ENCODE measurements around the gene TPRG1L. TPM values are rescaled to one million over a fixed set of nuclear protein-coding genes. Genes with fewer than 3 reads are reported as not detected.

TPRG1L gene
- total RNA-seq, 1 donor from 2014 or later = 33.7 TPM

- Mint-ChIP-seq H3K4me1 (ENCODE audit: low read depth, unreplicated experiment) (no peaks in the 10 kb centered on the region), H3K4me3 (ENCODE audit: unreplicated experiment) (no peak overlapping the region), H3K9me3 (ENCODE audit: unreplicated experiment) (no peaks in the 10 kb centered on the region), H3K27ac (ENCODE audit: unreplicated experiment) (no peak overlapping the region), H3K27me3 (ENCODE audit: low read depth, unreplicated experiment) (peaks cover 54% of the 10 kb centered on the region), H3K36me3 (ENCODE audit: low read depth, unreplicated experiment) (no peaks in the 10 kb centered on the region)
- no peak for TF ChIP-seq EZH2 (IDR thresholded peaks at IDR 0.05; ENCODE audit: insufficient read depth, low read length)
- TF ChIP-seq, protein P1, sequence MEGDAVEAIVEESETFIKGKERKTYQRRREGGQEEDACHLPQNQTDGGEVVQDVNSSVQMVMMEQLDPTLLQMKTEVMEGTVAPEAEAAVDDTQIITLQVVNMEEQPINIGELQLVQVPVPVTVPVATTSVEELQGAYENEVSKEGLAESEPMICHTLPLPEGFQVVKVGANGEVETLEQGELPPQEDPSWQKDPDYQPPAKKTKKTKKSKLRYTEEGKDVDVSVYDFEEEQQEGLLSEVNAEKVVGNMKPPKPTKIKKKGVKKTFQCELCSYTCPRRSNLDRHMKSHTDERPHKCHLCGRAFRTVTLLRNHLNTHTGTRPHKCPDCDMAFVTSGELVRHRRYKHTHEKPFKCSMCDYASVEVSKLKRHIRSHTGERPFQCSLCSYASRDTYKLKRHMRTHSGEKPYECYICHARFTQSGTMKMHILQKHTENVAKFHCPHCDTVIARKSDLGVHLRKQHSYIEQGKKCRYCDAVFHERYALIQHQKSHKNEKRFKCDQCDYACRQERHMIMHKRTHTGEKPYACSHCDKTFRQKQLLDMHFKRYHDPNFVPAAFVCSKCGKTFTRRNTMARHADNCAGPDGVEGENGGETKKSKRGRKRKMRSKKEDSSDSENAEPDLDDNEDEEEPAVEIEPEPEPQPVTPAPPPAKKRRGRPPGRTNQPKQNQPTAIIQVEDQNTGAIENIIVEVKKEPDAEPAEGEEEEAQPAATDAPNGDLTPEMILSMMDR (IDR thresholded peaks at IDR 0.05; ENCODE audit: insufficient read depth, low read depth, low read length) = no peak
- Histone ChIP-seq H3K9me3 (ENCODE audit: insufficient read depth, low read depth, low read length) (no peaks in the 10 kb centered on the region), H3K9ac (ENCODE audit: low read length) (no peak overlapping the region), H2AFZ (ENCODE audit: low read depth, low read length) (no peak overlapping the region), H3K36me3 (ENCODE audit: insufficient read depth, low read length) (no peaks in the 10 kb centered on the region), H3K27ac (ENCODE audit: low read depth, low read length) (no peak overlapping the region), H3K79me2 (ENCODE audit: insufficient read depth, low read length) (no peaks in the 10 kb centered on the region), H3K4me2 (ENCODE audit: low read length) (no peak overlapping the region), H3K4me3 (ENCODE audit: insufficient read depth, low read depth, low read length) (no peak overlapping the region), H3K4me1 (ENCODE audit: insufficient read depth, low read length) (no peaks in the 10 kb centered on the region), H3K27me3 (ENCODE audit: insufficient read depth, low read length) (peaks cover 58% of the 10 kb centered on the region), H4K20me1 (ENCODE audit: insufficient read depth, low read length) (no peaks in the 10 kb centered on the region)
- no peak for FAIRE-seq
- no peak for DNase-seq (ENCODE audit: low read depth)
Measured at GRCh38 chr1:3656450-3657095, 31.8 kb downstream of the TPRG1L start.

- Histone ChIP-seq H3K36me3 (ENCODE audit: insufficient read depth, low read length) (no peaks in the 10 kb centered on the region), H3K4me1 (ENCODE audit: insufficient read depth, low read length) (no peaks in the 10 kb centered on the region), H3K79me2 (ENCODE audit: insufficient read depth, low read length) (no peaks in the 10 kb centered on the region), H3K9ac (ENCODE audit: low read length) (no peak overlapping the region), H3K27me3 (ENCODE audit: insufficient read depth, low read length) (peaks cover 60% of the 10 kb centered on the region), H3K27ac (ENCODE audit: low read depth, low read length) (no peak overlapping the region), H3K9me3 (ENCODE audit: insufficient read depth, low read depth, low read length) (no peaks in the 10 kb centered on the region), H3K4me2 (ENCODE audit: low read length) (no peak overlapping the region), H3K4me3 (ENCODE audit: insufficient read depth, low read depth, low read length) (no peak overlapping the region), H4K20me1 (ENCODE audit: insufficient read depth, low read length) (no peaks in the 10 kb centered on the region), H2AFZ (ENCODE audit: low read depth, low read length) (no peak overlapping the region)
- H3K9me3 Mint-ChIP-seq (ENCODE audit: unreplicated experiment) = no peaks in the 10 kb centered on the region
- TF ChIP-seq, protein P1 (IDR thresholded peaks at IDR 0.05; ENCODE audit: insufficient read depth, low read depth, low read length) = no peak
- no peak for TF ChIP-seq EZH2 (IDR thresholded peaks at IDR 0.05; ENCODE audit: insufficient read depth, low read length)
- H3K36me3 Mint-ChIP-seq (ENCODE audit: low read depth, unreplicated experiment) = no peaks in the 10 kb centered on the region
- no peak overlapping the region for H3K27ac Mint-ChIP-seq (ENCODE audit: unreplicated experiment)
- DNase-seq (ENCODE audit: low read depth) = no peak
- no peak for FAIRE-seq
- no peak overlapping the region for H3K4me3 Mint-ChIP-seq (ENCODE audit: unreplicated experiment)
- H3K4me1 Mint-ChIP-seq (ENCODE audit: low read depth, unreplicated experiment) = no peaks in the 10 kb centered on the region
- H3K27me3 Mint-ChIP-seq (ENCODE audit: low read depth, unreplicated experiment) = peaks cover 56% of the 10 kb centered on the region
Measured at GRCh38 chr1:3657096-3657475, 32.3 kb downstream of the TPRG1L start.

DNA sequence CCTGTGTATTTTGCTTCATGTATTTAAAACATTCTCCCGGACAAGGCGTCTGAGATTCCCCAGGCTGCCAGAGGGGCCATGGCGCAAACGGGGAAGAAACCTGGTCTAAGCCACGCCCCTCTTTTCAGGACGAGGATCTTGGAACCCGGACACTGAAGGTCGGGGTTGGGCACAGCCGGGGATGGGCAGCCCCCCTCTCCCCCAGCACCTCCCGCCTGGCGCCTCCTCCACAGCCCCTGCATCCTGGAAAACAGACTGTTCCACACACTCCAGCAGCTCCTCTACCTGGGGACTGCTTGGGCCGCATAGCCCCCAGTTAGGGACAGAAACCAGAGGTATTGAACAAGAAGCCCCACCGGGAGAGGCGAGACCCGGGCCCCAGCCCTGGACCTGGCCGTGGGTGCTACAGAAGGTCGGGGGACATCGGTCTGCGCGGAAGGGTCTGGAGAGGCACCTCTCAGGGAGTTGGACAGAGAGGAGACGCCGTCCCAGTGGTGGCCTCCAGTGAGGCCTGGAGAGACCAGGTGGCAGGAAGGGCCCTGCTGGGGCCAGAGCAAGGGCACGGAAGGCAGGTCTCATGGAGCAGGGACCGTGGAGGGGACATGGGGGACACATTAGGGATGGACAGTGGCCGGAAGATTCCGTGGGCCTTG is 32.9 kb downstream of the TPRG1L start:
- Mint-ChIP-seq H3K9me3 (ENCODE audit: unreplicated experiment) (no peaks in the 10 kb centered on the region), H3K4me3 (ENCODE audit: unreplicated experiment) (no peak overlapping the region), H3K36me3 (ENCODE audit: low read depth, unreplicated experiment) (no peaks in the 10 kb centered on the region), H3K4me1 (ENCODE audit: low read depth, unreplicated experiment) (no peaks in the 10 kb centered on the region), H3K27me3 (ENCODE audit: low read depth, unreplicated experiment) (peaks cover 61% of the 10 kb centered on the region), H3K27ac (ENCODE audit: unreplicated experiment) (no peak overlapping the region)
- Histone ChIP-seq H3K36me3 (ENCODE audit: insufficient read depth, low read length) (no peaks in the 10 kb centered on the region), H3K4me2 (ENCODE audit: low read length) (no peak overlapping the region), H3K4me1 (ENCODE audit: insufficient read depth, low read length) (no peaks in the 10 kb centered on the region), H4K20me1 (ENCODE audit: insufficient read depth, low read length) (no peaks in the 10 kb centered on the region), H3K27me3 (ENCODE audit: insufficient read depth, low read length) (peaks cover 64% of the 10 kb centered on the region), H3K9me3 (ENCODE audit: insufficient read depth, low read depth, low read length) (no peaks in the 10 kb centered on the region), H3K27ac (ENCODE audit: low read depth, low read length) (no peak overlapping the region), H3K9ac (ENCODE audit: low read length) (no peak overlapping the region), H2AFZ (ENCODE audit: low read depth, low read length) (no peak overlapping the region), H3K79me2 (ENCODE audit: insufficient read depth, low read length) (no peaks in the 10 kb centered on the region), H3K4me3 (ENCODE audit: insufficient read depth, low read depth, low read length) (no peak overlapping the region)
- DNase-seq (ENCODE audit: low read depth) (no peak), FAIRE-seq (no peak)
- TF ChIP-seq, protein P1 (IDR thresholded peaks at IDR 0.05; ENCODE audit: insufficient read depth, low read depth, low read length) = no peak
- TF ChIP-seq EZH2 (IDR thresholded peaks at IDR 0.05; ENCODE audit: insufficient read depth, low read length) = no peak
